C1 segment of cervical spinal cord (tissue), 14 donors: ENCODE results near the gene HOXA2.

Experiments
- DNase-seq, 14 donors: peaks; one replicate each; lab custom pipeline; 2025; lab: John Stamatoyannopoulos, UW

The HOXA2 gene

DNA sequence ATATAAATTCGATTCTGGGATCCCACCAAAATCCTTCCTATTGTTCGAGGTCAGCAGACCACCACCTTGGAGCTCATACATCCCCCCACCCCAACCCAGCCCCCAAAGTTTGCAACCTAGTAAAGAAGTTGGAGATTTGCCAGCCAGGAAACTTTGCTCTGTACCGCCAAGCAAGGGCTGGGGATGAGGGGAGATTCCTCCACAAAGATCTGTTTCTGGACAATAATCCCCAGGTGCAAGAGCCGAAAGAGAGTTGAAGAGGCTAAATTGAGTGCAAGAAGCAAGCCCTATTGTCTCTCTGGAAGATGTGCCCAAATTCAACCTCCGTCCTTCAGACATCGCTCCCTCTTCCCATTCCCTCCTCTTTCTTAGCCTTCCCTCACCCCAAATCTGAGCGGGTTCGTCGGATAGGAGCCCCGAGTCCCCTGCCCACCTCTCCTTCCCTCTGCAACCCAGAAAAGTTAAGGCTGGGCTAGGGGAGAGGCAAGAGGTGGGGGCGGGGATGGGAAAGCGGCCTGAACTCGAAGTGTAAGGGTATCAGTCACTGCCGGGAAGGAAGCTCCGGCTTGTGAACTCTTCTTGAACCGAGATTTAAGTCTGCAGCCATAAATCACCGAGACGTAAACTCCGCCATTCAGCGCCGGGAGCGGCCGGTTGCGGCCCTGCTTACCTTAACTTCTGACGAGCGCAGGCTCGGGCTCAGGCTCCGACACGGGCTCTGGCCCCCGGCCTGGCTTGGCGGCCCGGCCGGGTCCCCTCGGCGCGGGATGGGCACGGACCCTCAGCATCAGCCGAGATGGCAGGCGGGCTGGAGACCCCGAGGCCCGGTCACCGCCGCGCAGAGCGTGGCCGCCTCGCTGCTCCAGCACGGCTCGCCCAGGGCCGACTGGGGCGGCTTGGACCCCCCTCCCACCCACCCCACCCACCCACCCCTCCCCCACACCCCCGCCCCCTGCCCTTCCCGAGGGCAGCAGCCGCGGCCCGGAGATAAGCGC, 10.8 kb upstream of the HOXA2 start:
- no peak for DNase-seq

- DNase-seq, result no peak
Observed at GRCh38 chr7:27112361-27112760, 9.9 kb upstream of the HOXA2 start.

GRCh38 chr7:27111751-27112277, 9.3 kb upstream of the HOXA2 start:
- DNase-seq, result no peak

DNA sequence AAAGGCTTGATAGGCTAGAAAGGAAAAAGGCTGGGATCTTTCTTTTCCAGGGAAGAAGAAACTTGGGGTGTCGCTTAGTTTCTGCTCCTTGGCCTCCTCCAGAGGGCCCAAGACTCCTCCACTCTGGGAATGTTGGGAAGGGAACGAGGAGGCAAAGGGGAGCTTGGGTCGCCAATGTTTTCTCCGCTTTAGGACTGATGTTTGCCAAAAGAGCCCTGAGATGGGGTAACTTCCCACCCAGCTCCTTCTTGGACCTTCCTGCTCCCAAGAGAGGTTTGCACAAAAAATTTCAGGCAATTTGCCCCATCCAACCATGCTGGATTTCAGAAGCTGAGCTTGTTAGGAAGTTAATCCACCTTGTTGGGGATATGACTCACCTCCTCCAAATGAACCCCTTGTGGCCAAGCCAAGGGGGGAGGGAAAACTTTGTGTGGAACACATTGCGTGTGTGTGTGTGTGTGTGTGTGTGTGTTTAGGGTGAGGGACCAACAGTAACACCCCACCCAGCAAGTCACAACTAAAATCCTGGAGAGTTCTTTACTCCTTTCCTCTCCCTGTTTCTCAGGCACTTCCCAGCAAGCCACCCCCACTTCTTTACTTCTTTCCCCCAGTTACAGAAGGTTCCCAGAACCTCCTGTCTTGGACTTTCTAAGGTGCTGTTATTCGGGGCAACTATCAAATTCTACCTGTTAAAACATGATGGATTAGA, 8.7 kb upstream of the HOXA2 start:
- DNase-seq, result no peak

GRCh38 chr7:27110186-27111031, 7.9 kb upstream of the HOXA2 start:
- DNase-seq, result peak in 6 of 14 donors; percentile 40 to 76 (median 54)

- DNase-seq, result no peak
Observed at GRCh38 chr7:27109466-27110185, 7.1 kb upstream of the HOXA2 start.

DNA sequence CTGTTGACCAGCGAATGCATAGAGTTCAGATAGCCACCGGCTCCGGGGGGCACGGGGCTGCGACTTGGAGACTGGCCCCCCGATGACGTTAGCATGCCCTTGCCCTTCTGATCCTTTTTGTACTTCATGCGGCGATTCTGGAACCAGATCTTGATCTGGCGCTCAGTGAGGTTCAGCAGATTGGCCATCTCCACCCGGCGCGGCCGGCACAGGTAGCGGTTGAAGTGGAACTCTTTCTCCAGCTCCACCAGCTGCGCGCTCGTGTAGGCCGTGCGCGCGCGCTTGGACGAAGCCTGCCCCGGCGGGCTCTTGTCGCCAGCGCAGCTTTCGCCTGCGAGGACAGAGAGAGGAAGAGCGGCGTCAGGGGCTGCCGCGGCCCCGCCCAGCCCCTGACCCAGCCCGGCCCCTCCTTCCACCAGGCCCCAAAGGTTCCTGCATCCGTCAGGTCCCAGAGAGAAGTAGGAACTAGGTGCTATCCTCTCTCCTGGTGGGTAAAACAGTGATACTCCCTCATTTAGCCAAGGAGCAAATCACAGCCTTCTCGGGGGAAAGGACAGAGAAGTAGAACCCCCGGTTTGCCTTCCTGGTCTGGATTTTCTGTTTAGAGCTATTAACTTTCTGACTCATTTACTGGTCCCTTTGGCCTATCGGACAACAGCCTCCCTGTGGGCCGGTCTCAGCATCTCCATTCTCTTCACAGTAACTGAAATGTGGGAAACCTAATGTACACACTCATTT, 6.1 kb upstream of the HOXA2 start:
- no peak for DNase-seq

DNA sequence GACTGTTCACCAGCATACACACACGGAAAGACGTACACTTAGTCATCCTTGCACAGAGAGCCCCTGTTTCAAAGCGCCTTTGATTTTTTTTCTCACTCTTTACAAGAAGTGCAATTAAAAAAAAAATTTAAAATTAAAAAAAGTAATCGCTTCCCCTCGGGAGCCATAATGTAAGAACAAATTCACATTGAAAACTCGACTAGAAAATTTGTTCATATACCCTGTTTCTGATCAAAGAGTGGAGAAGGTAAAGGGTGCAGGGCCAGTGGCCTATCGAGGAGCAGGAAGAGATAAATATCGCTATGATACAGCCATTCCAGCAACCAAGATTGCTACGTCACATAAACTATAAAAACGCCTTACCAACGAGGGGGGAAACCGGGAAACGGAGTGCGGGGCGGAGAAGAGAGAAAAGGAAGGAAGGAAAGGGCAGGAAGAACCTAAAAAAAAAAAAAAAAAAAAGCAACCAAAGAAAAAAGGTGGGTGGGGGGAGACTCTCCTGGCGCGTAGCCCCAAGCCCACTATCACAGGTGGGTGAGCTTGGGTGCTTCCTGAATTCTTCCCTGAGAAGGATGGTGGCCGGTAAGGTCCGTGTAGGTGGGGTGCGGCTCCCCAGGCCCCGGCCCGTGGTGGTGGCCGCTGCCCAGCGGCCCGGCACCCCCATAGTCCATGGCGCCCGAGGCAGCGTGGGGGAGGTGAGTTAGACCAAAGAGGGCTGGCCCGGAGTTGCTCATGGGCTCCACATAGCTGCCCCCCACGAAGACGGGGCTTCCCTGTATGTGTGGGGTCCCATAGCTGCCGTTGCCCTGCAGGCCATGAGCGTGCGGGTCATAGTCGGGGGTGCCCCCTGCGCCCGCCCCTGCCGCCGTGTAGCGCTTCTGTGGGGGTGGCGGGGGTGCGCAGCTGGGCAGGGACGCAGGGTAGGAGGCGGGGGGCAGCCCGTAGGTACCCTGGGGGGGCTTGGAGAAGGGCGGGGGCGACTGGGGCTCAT, 5.2 kb upstream of the HOXA2 start:
- no peak for DNase-seq

GRCh38 chr7:27106901-27107240, 4.4 kb upstream of the HOXA2 start:
- no peak for DNase-seq

DNA sequence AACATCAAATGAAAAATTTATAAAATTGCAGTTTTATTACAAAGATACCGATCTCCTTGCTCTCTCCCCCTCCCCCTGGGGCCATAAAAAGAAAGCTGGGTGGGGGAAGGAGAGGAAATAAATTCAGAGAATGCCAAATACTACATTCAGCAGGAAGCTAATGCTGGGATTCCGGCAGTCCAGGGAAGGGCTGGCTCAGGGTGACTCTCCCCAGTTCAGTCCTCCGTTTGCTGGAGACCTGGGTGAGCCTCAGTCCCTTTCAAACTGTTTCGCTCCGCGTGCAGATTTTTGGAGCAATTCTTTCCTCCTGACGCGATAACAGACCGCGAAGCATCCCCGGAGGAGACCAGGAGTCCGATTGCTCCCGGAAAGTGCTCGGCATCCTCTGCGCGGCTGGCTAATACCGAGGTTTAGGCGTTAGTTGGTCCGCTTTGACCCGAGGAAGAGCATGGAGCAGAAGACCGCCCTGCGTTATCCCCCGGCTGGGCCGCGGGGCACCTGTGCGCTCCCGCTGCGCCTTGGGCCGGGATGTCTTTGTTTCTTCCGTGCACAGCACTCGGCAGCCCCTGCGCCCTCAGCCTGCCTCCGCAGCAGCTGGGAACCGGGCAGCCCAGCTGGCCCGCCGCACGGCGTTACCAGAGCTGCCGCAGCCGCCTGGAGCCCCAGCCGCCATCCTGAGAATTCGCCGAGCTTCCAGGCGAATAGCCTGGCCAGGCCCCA, 3.9 kb upstream of the HOXA2 start:
- DNase-seq, result no peak

DNA sequence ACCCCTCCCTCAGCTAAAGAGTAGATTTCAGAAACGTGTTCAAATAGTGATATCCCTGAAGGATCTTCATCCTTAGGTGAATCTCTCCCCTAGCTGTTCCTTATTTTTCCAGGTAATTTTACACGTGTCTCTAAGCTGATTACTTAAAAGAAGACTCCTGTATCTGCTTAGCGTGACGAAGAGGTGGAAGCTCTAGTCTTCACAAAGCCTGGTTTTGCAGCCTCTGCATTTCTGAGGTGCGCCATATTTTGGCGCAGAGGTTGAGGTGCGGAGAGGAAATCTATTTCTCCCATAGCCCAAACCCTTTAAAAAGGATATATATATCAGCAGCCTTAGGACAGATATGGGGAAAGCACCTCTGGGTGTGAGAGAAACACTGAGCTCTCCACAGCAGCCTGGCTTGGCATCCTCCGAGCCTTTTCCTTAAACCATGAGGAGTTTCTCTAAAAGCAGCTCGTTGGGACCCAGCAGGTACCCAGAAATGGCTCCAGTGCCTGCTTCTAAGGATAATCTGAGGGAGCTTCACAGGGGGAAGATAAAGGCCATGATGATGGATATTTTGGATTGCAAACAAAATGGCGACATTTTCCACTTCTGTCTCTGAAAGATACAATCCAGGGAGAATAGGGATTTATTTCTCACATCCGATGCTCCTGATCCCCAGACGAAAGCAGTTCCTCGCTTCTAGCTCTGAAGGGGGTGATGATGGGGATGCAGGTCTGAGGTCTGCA, 3.0 kb upstream of the HOXA2 start:
- no peak for DNase-seq

- DNase-seq, result no peak
Observed at GRCh38 chr7:27104341-27105058, 2.0 kb upstream of the HOXA2 start.

GRCh38 chr7:27103489-27104226, 1.2 kb upstream of the HOXA2 start:
- peak in 2 of 14 donors; percentile 39 to 43 for DNase-seq

GRCh38 chr7:27101957-27102580, 414 bp downstream of the HOXA2 start:
- DNase-seq, result no peak

DNA sequence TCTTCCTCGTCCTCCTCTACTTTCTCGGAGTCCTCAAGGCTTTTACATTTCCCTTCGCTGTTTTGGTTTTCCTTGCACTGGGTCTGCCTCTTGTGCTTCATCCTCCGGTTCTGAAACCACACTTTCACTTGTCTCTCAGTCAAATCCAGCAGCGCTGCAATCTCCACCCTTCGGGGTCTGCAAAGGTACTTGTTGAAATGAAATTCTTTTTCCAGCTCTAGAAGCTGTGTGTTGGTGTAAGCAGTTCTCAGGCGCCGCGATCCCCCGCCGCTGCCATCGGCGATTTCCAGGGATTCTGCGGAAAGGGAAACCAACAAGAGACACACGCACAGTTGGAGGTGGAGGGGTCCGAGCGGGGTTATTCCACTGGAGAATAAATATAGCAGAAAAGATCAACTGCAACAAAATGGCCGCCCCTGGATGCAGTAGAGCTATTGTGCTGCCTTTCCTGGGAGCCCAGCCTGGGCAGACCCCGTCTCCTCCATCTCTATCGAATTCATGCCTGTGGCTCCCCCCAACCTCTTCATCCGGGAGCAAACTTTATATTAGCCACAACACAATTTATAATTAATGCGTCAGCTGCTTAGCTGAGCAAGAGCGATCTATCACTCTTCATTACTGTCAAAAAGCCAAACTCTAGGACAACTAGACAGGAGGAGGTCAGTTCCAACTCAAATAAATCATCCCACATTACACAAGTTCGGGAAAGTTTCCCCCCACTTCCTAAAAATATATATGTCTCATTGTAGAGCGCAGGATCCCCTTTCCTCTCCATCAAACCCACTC, 1.1 kb downstream of the HOXA2 start:
- peak in 1 of 14 donors; percentile 84 for DNase-seq
